Measurements from ENCODE around the gene OMA1. TPM values are rescaled to one million over a fixed set of nuclear protein-coding genes. Genes with fewer than 3 reads are reported as not detected.

The OMA1 gene
- total RNA-seq, 1 experiment from 2014 or later = 21.9 TPM

DNA sequence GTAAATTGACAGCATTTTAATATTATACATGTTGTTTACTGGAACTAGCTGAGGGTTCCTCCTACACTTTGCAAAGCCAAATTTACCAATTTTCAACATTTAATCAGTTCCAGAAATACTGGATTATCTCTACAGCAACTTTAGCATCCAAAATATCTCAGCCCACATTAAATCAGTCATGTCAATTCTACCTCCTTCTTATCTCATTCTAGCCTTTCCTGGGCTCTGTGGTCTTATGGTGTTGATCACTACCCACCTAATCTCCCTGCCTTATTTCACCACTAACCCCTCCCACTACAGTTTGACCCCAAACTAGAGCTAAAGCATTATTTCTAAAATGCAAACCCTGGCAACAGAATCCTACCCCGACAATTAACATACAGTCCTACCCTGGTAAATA is 3.3 kb downstream of the OMA1 start:
- H3K4me1 ChIP-seq (ENCODE audit: control insufficient read depth in 1 of 2, insufficient read depth in 2 of 2, low read length in 2 of 2) = peaks cover 6 to 17% of the 10 kb centered on the region in 2 experiments; a peak in 3 of 4 replicates
- DNase-seq (ENCODE audit: low read depth, low spot score) (no peak), ATAC-seq (no peak)
- no peak overlapping the region for H3K27ac ChIP-seq (ENCODE audit: low read depth, low read length)
- no peak overlapping the region for H2AFZ ChIP-seq (ENCODE audit: low read depth, low read length, poor library complexity, severe bottlenecking)
- TF ChIP-seq, protein P1, sequence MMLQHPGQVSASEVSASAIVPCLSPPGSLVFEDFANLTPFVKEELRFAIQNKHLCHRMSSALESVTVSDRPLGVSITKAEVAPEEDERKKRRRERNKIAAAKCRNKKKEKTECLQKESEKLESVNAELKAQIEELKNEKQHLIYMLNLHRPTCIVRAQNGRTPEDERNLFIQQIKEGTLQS (IDR thresholded peaks at IDR 0.05) = no peak
- TF ChIP-seq FOSL1 (IDR thresholded peaks at IDR 0.05; ENCODE audit: low read depth) = no peak
- no peak for TF ChIP-seq SIN3A (IDR thresholded peaks at IDR 0.05; ENCODE audit: low read depth)
- no peak for TF ChIP-seq SRF (IDR thresholded peaks at IDR 0.05; ENCODE audit: low read depth)
- no peak for TF ChIP-seq YY1 (IDR thresholded peaks at IDR 0.05; ENCODE audit: extremely low read depth, insufficient replicate concordance, low read depth, low read length)
- TF ChIP-seq ELF1 (IDR thresholded peaks at IDR 0.05; ENCODE audit: borderline replicate concordance, low read depth) = no peak
- TF ChIP-seq TCF7L2 (IDR thresholded peaks at IDR 0.05; ENCODE audit: borderline replicate concordance, extremely low read depth, insufficient read depth, insufficient read length) = no peak
- TF ChIP-seq, protein P2, sequence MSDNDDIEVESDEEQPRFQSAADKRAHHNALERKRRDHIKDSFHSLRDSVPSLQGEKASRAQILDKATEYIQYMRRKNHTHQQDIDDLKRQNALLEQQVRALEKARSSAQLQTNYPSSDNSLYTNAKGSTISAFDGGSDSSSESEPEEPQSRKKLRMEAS (IDR thresholded peaks at IDR 0.05) = no peak
- no peak for TF ChIP-seq POLR2AphosphoS5 (IDR thresholded peaks at IDR 0.05; ENCODE audit: low read depth, low read length)
- no peak for TF ChIP-seq RAD21 (IDR thresholded peaks at IDR 0.05; ENCODE audit: low read depth)
- TF ChIP-seq CBX3 (IDR thresholded peaks at IDR 0.05; ENCODE audit: low read depth) = no peak
- no peak for TF ChIP-seq SP1 (IDR thresholded peaks at IDR 0.05; ENCODE audit: low read depth)
- TF ChIP-seq ZNF274 (IDR thresholded peaks at IDR 0.05; ENCODE audit: low read depth, low read length) = no peak
- H3K9me2 ChIP-seq (ENCODE audit: insufficient read depth) = no peaks in the 10 kb centered on the region
- H3K79me2 ChIP-seq (ENCODE audit: insufficient read depth, low read length) = peaks cover 7% of the 10 kb centered on the region; the same call in 1 of the 2 replicates
- intact Hi-C loops (cut with micrococcal nuclease) = no loop called here
- no peaks in the 10 kb centered on the region for H4K20me1 ChIP-seq (ENCODE audit: insufficient read depth)
- ChIA-PET POLR2A (no interaction called here), CTCF (no interaction called here), RAD21 (ENCODE audit: low non-redundant PET in 1 of 2, low total read pairs in 2 of 2, uncharacterized antibody in 2 of 2, unreplicated experiment in 2 of 2) (no interaction called here)
- BruUV-seq (replicated peaks) = no TSS peak
- H3K4me2 ChIP-seq (ENCODE audit: low read length) = no peak overlapping the region
- H3K9me3 ChIP-seq (ENCODE audit: control insufficient read depth in 1 of 2, insufficient read depth in 1 of 2, low read depth in 1 of 2, low read length in 2 of 2) = no peaks in the 10 kb centered on the region
- H3K4me3 ChIP-seq (replicated peaks in 1 of 2; ENCODE audit: low read depth in 1 of 2, low read length in 2 of 2) = no peak overlapping the region
- no peaks in the 10 kb centered on the region for H3K27me3 ChIP-seq (ENCODE audit: insufficient read depth, low read length)
- no peaks in the 10 kb centered on the region for H3K36me3 ChIP-seq (ENCODE audit: control insufficient read depth in 1 of 2, insufficient read depth in 2 of 2, low read length in 2 of 2)
- H3K9ac ChIP-seq (ENCODE audit: low read length) = no peak overlapping the region

All from HCT116 (cell line).